GM12892 (cell line): Measurements from ENCODE around the gene ATP2B2.

ENCODE experiments used
- POLR2A ChIP-seq: IDR thresholded peaks from 2 replicates; pipeline ENCODE4 v1.6.1; 2011; ENCODE audit warnings: low read depth, low read length, control low read depth
- POLR2AphosphoS5 ChIP-seq: IDR thresholded peaks from 2 replicates; pipeline ENCODE4 v1.6.1; 2011; ENCODE audit warnings: low read depth, low read length, control low read depth

DNA sequence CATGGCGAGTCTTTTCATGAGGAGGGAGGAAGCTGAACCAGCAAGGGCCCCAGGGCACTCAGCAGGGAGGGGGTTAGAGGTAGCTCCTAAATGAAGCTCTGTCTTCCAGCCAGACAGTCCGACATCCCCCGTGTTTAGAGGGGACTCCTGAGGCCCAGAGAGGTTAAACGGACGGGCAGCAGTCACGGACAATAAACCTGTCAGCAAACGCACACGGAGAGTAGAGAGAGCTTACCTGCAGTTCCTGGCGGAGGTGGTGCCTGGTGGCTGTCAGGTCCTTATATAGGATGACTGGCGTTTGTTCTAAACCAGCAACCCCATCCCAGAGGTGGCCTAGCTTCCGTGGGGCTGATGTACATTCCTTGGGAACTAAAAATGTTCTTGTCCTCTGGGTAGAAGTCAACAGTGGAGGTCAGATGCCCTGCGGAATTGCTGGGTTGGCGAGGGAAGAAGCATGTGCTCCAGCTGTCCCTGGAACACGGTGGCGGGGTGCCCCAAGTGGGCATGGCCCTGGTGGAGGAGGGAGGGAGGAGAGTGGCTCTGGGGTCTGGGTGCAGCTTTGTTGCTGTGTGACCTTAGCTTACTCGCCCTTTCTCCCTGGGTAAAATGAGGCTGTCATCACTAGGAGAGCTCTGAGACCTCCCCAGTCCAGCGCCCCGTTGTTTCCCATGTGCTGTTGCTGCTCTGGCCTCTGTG, 214.8 kb downstream of the ATP2B2 start:
- TF ChIP-seq POLR2A, result peak; percentile 31; the same call in 1 of the 2 replicates
- peak; percentile 53; the same call in 1 of the 2 replicates for TF ChIP-seq POLR2AphosphoS5
